Activated T-helper 1 cell treated with Interleukin-2 at 50 U/mL for 16 hours (primary cell): Measurements from ENCODE around the gene CERCAM.

Source experiments
- DNase-seq: peaks from one replicate; pipeline ENCODE4 v3.0.0-alpha.2; 2020; ENCODE audit warnings: low read depth

Gene CERCAM, protein sequence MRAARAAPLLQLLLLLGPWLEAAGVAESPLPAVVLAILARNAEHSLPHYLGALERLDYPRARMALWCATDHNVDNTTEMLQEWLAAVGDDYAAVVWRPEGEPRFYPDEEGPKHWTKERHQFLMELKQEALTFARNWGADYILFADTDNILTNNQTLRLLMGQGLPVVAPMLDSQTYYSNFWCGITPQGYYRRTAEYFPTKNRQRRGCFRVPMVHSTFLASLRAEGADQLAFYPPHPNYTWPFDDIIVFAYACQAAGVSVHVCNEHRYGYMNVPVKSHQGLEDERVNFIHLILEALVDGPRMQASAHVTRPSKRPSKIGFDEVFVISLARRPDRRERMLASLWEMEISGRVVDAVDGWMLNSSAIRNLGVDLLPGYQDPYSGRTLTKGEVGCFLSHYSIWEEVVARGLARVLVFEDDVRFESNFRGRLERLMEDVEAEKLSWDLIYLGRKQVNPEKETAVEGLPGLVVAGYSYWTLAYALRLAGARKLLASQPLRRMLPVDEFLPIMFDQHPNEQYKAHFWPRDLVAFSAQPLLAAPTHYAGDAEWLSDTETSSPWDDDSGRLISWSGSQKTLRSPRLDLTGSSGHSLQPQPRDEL

DNA sequence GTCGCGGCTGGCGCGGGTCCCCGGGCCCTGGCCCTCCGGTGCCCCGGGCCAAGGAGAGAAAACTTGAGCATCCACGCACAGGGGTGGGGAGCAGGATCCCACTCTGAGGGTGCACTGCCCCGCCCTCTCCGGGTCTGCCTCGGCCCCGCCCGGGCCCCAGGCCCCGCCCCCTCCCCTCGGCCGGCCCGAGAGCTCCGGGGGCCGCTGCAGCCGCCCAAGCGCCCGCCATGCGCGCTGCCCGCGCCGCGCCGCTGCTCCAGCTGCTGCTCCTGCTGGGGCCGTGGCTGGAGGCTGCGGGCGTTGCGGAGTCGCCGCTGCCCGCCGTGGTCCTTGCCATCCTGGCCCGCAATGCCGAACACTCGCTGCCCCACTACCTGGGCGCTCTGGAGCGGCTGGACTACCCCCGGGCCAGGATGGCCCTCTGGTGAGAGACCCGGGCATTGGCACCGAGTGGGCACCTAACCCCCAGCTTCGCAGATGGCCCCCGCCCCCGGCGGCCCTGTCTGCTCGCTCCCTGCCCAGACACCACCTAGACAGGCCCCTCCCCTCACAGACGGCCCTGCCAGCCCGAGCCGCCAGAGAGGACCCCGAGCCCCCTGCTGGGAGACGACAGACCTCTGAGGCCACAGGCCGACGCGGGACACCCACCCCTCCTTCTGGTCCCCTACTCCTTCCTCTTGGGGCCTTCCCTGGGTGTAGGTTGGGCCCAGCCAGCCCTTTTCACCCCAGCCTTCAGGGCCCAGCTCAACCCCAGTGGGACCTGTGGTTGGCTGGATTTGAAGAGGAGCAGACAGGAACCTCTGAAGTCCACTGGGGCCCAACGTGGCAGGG is at the start of gene CERCAM:
Gene CERCAM (plus strand): TSS at position 207 of the 831 bp plus-strand sequence. CDS start 21 bp downstream, at position 228.
- DNase-seq: peak; percentile 9

DNA sequence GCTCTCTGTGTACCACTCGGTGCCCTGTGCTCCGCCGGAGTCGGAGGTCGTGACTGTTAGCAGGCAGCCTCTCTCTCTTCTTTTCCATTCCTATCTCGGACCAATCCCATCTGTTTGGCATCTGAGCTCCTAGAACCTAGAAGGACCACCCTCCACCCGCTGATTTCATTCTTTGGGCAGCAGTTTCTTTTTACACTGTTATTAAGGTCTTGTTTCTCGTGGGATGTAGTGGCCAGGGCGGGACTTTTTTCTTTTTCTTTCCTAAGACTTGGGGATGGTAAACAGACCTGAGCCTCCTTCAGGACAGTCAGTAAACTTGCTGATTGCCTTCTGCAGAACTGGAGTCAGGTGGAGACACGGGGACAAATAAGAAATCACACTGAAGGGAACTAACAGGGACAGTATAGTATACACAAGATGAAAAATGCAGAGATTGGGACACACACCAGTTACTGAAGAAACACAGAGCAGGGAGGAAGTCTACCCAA is 49.0 kb upstream of the CERCAM start:
- no peak for DNase-seq

DNA sequence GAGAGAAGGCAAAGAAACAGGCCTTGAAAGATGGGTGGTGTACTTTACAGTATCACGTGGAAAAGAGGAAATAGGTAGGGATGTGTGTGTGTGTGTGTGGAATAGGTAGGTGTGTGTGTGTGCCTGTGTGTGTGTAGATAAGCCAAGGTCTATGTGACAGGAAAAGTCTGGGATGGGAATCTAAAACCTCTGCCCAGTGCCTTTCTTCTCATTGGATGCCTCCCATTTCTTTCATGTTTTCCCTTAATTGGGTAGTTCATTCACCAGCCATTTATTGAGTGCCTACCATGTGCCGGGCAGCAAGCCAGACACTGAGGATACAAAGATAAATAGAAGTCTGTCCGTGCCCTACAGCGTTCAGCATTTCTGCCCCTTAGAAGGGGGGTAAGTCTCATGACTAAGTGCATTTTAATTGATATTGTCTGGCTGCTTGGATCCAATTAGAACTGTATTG is 48.4 kb upstream of the CERCAM start:
- no peak for DNase-seq

DNA sequence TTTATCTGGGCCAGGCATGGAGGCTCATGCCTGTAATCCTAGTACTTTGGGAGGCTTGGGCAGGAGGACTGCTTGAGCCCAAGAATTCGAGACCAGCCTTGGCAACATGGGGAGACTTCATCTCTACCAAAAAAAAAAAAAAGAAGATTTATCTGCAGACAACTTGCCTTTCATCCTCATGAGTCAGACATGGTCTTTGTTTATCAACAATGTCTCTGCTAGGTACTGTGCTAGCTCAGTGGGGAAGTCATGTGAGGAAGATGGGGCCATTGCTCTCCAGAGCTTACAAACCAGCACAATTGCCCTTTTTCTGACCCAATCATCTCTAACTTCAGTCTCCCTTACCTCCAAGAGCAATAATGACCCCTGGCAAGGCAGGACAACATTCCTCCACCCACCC is 47.9 kb upstream of the CERCAM start:
- no peak for DNase-seq

DNA sequence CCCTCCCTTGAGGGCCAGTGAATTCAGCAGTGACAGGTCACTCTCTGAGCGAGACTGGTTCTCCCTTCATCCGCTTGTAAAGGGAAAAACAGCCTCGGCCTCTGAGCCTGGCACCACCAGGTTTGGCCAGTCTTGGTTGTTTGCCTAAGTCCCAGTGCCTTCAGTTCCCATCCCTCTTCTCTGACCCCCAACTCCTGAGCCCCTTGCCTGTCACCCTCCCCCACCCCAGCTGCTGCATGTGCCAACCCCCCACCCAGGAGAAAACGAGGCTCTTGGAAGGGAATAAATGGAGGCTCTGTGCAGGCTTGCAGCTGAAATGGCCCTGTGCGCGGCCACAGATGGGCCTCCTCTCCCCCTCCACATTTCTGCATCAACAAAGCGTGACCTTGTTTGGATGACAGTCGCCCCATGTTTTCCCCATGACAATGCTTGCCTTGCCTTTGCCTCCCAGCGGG is 46.4 kb upstream of the CERCAM start:
- DNase-seq: no peak

DNA sequence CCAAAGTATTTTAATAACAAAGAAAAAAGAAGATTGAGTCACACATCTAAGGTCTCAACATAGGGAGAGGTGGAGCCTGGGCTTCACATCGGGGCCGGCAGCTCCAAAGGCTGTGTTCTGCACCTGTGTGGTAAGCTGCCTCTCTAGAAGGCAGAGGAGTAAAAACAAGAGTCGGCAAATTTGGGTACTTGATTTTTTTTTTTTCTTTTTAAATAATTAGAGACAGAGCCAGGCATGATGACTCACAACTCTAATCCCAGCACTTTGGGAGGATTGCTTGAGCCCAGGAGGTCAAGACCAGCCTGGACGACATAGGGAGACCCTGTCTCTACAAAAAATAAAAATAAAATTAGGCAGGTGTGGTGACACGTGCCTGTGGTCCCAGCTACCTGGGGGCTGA is 44.8 kb upstream of the CERCAM start:
- no peak for DNase-seq

DNA sequence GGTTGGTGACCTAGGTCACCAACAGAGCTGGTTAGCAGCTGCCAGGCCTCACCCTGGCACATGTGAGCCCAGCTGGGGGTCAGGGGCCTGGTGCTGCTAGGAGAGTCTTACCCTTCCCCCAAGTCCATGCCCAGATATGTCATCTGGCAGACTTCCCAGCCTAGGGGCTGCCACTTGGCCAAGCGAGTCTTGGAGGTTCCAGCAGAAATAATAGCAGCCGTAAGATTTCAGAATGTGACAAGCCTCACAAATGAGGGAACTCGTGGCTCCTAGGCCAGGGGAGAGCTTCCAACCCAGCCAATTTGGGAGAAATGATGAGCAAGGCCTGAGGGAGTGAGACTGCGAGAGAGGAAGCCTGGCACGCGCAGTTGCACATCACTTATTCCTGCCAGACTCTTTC is 38.4 kb upstream of the CERCAM start:
- no peak for DNase-seq

DNA sequence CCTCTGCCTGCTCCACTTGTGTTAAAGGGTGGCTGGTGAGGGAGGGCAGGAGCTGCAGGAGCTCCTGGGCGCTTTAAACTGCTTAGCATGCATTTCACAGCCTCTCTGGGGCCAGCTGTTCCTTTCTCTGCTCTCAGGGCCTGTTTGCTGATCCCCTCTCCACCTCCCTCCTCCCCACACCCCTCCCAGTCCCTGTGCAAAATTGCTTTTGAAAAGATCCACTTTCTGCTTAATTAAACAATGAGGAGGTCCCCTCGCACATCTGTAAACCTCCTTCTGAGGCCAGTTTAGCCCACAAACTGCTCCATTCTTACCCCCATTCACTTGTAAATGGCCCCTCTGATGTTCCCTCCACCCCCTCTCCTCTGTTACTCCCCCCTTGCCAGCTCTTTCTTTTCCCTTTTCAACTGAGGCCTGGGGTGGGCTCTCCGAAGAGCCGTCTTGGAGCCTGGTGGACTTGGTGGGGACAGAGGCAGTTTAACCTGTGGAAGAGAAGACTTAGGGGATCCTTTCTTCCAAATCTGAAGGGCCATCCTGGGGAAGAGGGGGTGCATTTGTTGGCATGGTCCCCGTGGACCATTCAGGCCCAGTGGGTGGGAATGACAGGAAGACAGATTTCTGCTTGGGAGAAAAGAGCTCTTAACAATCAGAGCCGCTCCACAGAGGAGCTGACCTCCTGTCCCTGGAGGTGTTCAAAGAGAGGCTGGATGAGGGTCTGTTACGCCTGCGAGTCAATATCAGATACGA is 37.5 kb upstream of the CERCAM start:
- no peak for DNase-seq

DNA sequence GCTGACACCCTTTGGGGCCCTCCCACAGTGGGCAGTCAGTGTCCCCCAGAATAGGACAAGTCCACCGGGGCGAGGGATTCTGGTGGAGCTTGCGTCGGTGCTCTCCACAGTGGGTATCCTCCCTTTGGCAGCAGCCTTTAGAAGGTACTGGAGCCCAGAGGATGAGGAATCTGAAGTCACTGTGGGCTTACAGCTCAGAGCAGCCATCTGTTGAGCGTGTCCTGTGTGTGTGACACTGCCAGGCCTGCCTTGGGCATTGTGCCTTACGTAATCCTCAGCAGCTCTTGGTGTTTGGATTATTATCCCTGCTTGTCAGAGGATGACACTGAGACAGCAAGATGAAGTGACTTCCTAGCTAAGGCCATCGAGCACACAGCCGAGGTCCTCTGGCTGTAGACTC is 36.9 kb upstream of the CERCAM start:
- DNase-seq: no peak

DNA sequence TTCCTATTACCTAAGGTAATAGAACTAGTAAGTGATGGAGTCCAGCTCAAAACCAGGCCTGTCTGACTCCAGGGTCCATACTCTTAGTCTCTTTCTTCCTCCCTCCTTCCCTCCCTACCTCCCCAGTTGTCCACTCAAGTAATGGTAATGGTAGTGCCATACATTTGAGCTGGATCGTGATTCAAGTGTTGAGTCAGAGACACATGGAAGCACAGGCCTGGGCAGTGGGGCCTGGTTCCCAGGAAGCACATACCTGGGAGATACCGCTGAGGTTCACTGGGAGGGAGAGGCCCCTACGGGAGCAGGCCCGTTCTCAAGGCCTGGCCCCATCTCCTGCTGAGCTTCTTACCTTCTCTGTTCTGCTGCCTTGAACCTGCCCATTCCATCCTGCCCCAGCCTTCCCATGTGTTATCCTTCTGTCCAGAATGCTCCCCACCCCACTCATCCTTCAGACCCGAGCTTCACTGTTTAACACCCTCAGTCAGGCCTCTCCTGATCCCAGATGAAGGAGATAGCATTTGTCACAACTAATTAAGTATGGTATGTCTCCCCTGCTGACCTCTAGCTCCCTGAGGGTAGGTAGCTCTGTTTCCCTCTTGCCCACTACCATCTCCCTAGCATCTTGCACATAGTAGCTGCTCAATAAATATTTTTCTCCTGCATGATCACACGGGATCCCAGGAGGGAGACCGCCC is 35.7 kb upstream of the CERCAM start:
- DNase-seq: no peak

DNA sequence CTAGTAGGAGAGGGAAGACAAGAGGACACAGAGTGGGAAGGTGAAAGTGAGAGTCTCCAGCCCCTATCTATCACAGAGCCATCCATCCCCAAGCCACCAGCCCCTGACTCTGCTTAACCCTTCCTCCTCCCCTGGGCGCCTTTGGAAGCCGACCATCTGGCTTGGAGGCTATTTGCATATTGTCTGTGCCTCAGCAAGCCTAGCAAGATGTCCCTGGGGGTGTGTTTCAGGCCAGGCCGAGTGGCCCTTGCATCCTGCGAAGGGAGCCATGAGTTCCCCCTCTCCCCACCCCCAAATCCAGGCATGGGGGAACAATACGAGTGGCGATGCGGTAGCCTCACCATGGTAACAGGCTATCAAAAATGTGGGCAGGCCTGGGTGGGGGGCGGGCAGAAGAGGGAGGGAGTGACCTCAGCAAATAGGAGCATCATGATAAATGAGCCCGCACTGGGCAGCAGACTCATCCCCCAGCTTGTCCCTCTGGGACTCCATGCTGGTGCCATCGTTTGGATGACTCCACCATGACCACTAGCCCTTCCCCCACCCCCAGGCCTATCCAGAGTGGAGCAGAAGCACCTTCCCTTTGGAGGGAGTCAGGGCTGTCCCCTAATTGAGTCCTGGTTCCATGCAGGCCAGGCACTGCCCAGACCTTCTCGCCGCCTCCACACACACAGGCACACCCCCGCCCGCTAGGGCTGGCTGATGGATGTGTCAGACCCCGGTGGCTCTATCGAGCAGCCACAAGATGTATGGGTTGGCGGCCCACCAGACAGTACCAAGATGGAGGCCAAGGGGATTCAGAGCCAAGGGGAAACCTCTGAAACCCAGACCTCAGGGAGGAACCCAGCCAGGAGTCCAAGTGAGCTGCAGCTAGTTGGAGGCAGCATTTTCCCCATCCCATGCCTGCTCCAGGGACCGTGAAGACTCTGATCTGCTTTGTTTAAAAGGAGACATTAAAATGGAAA is 34.9 kb upstream of the CERCAM start:
- no peak for DNase-seq

DNA sequence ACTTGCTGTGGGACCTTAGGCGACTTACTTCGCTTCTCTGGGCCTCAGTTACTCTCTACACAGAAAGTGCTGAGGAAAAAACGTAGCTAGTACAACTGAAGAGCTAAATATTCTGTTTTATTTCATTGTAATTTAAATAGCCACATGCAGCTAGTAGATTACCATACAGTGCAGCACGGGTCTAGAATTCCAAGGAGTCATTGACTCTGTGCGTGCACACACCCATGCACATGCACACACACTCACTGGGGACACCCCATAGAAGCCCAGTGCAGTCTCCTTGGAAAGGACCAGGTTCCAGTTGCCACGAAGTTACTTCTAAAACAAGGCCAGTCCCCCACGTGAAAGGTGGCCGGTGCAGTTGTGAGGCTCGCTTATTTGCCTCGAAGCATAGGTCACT is 32.5 kb upstream of the CERCAM start:
- DNase-seq: no peak

DNA sequence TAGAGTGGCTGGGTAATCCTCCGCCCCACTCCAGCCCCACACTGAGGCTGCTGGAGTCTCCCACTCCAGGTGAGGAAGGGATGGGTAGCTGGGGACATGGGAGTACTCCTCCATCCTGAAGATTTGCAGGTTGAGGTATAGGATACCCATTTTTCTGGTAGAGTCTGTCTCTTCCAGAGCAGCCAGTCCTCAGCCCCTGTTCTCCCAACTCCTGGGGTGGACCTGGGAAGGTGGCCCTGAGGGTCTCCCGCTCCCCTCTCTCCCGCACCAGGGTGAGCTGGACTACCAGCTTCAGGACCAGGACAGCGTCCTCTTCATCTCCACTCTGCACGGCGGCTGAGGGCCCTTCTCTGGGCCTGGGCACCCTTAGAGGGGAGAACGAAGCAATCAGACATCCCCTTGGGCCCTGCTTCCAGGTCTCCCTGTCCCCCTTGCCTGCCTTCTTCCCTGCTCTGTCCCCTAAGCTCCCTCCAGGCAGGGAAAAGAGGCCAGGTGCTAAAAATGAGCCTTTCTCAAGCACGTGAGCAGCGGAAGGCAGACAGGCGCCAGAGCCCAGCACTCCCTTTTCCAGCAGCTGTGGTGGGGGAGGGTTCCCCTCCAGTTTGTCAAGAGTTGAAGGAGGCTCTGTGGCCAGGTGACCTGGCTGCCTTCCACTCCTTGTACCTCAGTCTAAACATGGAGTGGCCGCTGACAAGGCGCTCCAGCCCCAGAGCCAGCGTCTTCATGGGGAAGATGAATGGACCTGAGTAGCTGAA is 31.1 kb upstream of the CERCAM start:
- DNase-seq: no peak

DNA sequence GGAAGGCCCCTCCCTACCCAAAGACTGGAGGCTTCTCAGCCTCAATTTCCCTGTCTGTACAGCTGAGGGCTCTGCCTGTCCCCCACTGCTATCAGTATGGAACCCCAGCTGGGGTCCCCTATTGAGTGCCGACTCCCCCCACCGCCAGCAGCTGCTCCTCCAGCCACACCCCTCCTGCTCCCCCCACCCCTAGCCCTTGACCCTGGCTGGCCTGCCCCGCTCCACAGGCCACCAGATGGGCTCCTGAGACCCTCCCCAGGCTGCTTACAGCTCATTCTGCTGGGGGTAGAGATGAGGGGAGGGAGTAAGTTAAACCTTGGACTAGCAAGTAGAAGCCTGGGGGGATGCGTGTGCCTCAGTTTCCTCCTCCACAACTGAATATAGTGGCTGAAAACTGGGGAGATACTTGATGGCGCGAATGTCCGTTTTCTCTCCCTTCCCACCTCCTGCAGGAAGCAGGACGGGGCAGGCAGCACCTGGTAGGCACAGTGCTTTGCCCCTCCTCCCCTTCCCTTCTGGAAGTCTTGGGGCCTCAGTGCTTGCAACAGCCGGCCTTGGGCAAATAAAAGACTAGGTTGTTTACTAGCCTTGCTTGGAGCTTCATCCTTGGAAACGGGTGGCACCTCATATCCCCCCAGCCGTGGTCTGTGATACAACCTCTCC is 30.4 kb upstream of the CERCAM start:
- DNase-seq: no peak

DNA sequence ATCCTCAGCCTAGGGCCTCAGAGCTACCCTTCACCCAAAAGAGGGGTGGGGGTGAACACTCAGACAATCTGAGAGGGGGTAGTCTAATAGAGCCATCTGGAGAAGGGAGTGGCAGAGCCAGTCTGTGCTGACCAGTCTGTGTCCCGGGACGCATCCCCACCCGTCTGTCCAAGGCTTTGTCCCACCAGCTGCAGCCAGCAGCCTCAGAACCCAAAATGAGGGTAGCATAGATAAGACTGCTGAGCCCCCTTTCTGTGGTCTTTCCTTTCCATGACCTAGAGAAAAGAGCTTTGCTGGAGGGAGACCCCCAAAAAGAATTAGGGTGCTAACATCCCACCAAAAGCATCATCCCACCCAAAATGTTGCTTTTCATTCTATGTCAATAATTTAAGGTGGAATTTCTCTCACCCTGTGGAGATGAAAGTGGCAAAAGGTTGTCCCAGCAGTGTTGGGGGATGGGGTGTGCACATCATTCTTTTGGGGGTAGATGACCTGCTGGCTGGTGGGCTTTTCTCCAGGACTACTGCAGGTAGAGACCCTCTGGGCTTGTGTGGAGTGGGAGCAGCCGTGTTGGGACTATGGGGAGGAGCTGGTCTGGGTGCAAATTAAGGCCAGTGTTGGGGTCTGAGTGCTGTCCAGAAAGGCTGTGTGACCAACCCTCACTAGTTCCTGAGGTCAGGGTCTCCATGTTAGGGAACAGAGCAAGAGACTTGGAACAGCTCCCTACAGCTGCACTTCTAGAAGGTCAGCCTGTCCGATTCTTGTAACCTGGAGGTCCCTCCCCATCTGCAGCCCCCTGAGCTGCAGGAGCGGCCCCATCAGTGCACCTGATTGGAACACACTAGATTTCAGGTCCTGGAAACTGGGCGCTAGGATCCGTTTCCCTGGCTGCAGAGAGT is 29.6 kb upstream of the CERCAM start:
- no peak for DNase-seq

DNA sequence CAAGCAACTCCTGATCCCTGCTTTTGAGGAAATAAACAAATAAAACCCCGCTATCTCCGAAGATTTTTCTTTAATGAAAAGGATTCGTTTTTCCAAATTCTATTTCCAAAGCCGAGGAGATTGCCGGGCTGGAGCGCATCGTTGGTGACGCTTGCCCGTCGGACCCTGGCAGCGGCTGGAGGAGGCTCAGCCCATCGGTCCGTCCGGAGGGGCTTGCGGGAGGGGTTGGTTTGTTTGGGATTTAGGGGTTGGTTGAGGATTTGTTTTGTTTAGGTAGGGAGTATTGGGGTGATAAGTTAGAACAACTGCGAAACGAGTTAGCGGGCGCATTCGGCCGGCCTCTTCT is 28.7 kb upstream of the CERCAM start:
- no peak for DNase-seq

DNA sequence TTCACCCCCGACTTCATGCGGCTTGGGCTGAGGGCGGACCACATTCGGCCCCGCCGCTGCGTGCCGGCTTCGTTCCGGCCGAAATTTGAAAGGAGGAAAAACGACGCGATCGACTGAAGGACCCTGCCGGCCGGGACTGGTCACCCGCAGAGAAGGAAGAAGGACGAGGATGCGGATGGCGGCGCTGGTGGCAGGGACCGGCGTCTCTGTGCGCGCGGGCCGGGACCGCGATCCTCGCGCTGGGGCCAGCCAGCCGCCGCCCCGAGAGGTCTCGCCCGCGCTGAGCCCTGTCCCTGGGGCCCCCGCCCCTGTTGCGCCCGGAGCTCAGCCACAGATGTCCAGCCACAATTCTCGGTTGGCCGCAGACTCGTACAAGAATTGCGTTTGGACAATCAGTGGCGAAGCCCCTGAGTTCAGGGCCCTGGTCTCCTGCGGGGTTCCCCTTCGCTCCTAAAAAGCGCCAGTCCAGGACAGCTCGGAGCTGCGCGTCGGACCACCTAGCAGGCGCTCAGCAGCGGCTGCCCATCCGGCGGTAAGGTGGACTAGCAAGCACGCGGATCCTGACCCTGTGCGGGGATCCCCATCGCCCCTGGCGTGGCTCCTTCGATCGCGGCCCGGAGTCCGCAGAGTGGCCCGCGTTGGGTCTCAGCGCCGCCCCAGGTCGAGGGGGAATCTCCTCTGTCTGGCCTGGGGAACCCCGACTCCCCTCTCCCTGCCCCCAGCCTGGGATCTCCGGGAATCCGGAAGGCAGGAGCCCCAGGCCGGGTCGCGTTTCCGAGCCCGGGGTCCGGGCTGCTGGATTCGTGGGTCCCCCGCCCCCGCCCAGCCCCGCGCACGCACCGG is 28.1 kb upstream of the CERCAM start:
- DNase-seq: no peak
